ENCODE measurements around the gene TTC5.
"Not testable (repeated sequence)": the region's sequence is repeated elsewhere in the genome, so short reads cannot be mapped to it uniquely, and the experiment has no call there.

TTC5 gene

GRCh38 chr14:20306079-20306423, 300 bp upstream of the TTC5 start:
- DNase-seq (ENCODE audit: low read depth in 3 of 3), result no peak

GRCh38 chr14:20302042-20302755, 3.6 kb downstream of the TTC5 start:
- DNase-seq (ENCODE audit: low read depth in 3 of 3), result no peak

GRCh38 chr14:20295067-20295466, 10.7 kb downstream of the TTC5 start:
- DNase-seq (ENCODE audit: low read depth in 3 of 3), result no peak

DNA sequence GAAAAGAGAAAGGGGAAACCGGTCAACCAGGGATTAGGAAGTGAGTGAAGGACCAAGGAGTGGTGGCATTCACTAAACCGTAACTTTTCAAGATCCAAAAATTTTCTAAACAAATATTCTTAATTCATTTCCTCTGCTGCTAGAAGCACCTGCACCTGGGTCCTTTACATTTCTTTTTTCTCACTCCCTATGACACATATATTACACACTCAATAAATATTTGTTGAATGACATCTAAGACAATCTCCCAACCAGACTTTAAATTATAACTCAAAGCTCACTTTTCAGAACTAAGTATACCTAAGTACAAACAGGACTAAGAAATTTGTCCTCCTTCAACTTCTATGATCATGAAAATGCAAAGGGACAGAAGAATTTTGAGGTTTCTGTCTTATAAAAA, 11.1 kb downstream of the TTC5 start:
- DNase-seq (ENCODE audit: low read depth in 3 of 3), result no peak

- DNase-seq (ENCODE audit: low read depth in 3 of 3), result not testable (repeated sequence)
Measured at GRCh38 chr14:20281998-20282397, 23.8 kb downstream of the TTC5 start.

DNA sequence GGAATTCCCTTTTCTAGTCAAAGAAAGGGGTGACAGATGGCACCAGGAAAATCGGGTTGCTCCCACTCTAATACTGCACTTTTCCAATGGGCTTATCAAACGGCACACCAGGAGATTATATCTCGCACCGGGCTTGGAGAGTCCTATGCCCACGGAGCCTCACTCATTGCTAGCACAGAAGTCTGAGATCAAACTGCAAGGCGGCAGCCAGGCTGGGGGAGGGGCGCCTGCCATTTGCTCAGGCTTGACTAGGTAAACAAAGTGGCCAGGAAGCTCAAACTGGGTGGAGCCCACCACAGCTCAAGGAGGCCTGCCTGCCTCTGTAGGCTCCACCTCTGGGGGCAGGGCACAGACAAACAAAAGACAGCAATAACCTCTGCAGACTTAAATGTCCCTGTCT, 25.5 kb downstream of the TTC5 start:
- not testable (repeated sequence) for DNase-seq (ENCODE audit: low read depth in 3 of 3)

GRCh38 chr14:20278414-20278813, 27.3 kb downstream of the TTC5 start:
- no peak for DNase-seq (ENCODE audit: low read depth in 3 of 3)

GRCh38 chr14:20277409-20277808, 28.3 kb downstream of the TTC5 start:
- DNase-seq (ENCODE audit: low read depth in 3 of 3), result no peak

GRCh38 chr14:20274062-20274461, 31.7 kb downstream of the TTC5 start:
- DNase-seq (ENCODE audit: low read depth in 3 of 3), result no peak

GRCh38 chr14:20264361-20264760, 41.4 kb downstream of the TTC5 start:
- DNase-seq (ENCODE audit: low read depth in 3 of 3), result not testable (repeated sequence)

- no peak for DNase-seq (ENCODE audit: low read depth in 3 of 3)
Measured at GRCh38 chr14:20262642-20263128, 43.1 kb downstream of the TTC5 start.

DNA sequence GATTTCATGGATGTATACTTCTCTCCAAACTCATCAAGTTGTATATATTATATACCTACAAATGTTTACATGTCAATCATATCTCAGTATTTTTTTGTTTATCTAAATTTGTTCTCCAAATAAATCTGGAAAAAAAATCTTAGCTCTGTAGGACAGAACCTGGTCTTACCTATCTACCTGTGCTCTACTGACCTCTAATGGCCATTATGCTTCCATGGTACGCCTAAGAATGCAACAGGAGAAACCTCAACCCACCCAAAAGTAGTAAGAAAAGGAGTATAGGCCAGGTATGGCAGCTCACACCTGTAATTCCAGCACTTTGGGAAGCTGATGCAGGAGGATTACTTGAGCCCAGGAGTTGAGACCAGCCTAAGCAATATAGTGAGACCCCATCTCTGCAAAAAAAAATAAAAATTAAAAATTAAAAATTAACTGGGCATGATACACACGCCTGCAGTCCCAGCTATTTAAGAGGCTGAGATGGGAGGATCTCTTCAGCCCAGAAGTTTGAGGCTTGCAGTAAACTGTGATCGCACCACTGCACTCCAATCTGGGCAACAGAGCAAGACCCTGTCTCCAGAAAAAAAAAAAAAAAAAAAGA, 58.0 kb downstream of the TTC5 start:
- DNase-seq (ENCODE audit: low read depth in 3 of 3), result no peak

Measured in stimulated activated CD4-positive, alpha-beta T cell treated with anti-CD3 and anti-CD28 coated beads, TNF-alpha, amount 100 ng/mL, for 24 hours (primary cell).